Ovary (tissue), 3 donors: ENCODE results near the gene RNF17.

Experiments
- CTCF ChIP-seq, 3 donors: fragments of 450-650 bp in 2 of 3; fragments of 200-600 bp in 1 of 3; IDR thresholded peaks; one replicate each; pipeline versions ENCODE4 v1.5.1 to v1.8.0; 2016 to 2022; ENCODE audit warnings: antibody characterized with exemption in 3 of 3, mild to moderate bottlenecking in 1 of 3
- POLR2A ChIP-seq: fragments of 450-650 bp; IDR thresholded peaks from one replicate; pipeline ENCODE4 v1.6.1; 2017; ENCODE audit warnings: antibody characterized with exemption, mild to moderate bottlenecking, moderate library complexity
- donor health status: DM: no; HTN: no; CAD: no.

DNA sequence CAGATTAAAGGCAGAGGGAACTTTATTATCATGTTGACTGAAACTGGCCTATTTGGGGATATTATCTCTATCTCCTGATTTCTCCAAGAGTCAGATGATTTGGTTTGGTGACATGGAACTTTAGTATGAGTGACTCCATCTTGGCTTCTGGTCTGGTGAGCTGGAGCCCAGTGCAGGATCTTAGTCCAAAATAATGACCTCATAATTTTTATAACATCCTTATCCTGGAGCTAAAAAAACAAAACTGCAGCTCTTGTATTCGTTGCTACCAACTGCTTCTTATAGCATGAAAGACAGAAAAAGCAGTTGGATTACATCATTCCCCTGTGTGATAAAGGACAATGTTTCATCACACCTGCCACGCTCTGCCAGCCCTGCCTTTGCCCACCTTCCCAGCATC is 39.3 kb upstream of the RNF17 start:
- no peak for TF ChIP-seq CTCF (IDR thresholded peaks at IDR 0.05)
- TF ChIP-seq POLR2A = no peak
